HG03103 (cell line): ENCODE measurements around the gene TRPM6.

ENCODE experiments used
- ATAC-seq: cut with Tn5 transposase; IDR thresholded peaks from one replicate; pipeline ENCODE4 v1.9.1; 2021; ENCODE audit warnings: low read depth; ENCODE audit not compliant: unreplicated experiment

The TRPM6 gene

GRCh38 chr9:74726581-74726980 is 161.1 kb downstream of the TRPM6 start:
- ATAC-seq = no peak

- no peak for ATAC-seq
Measured at GRCh38 chr9:74724317-74724716, 163.4 kb downstream of the TRPM6 start.

- ATAC-seq = no peak
Measured at GRCh38 chr9:74721696-74722660, 165.7 kb downstream of the TRPM6 start.

DNA sequence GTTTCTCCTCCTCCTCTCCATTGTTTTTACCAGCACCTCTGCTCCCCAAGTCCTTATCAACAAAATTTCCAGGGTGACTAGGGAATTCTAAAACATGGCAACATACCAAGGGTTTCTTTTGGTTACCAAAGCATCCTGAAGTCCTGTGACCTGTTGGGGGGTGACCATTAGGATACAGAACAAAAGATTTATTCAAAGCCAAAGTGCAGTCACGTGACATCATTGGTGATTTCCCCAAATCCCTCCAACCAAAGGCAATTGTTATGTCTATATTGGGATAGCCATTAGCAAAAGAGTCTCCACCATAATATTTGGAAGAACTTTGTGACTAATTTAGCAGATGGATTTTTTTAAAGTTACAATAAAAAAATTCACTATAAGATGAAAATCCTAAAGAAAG is 168.4 kb downstream of the TRPM6 start:
- no peak for ATAC-seq

- no peak for ATAC-seq
Measured at GRCh38 chr9:74718709-74719108, 169.0 kb downstream of the TRPM6 start.

DNA sequence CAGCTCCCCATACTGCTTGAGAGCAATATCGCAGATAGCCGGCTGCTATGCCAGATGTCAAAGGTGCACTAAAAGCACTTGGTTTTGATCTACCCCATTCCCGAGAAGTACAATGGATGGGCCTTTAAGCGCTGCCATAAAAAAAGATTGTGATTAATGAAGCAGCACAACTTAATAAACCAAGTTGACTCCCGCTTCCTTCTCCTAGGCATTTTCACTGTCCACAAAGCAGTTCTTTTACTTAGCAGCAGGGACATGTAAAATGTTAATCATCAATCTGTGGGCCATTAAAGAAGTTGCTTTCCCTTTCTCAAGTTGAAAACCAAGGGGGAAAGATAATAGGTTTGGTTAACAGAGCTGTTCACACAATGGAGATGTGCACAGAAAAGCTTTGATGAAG is 176.4 kb downstream of the TRPM6 start:
- no peak for ATAC-seq

- no peak for ATAC-seq
Measured at GRCh38 chr9:74697535-74697934, 190.2 kb downstream of the TRPM6 start.

- ATAC-seq = no peak
Measured at GRCh38 chr9:74696520-74696919, 191.2 kb downstream of the TRPM6 start.

GRCh38 chr9:74691058-74691457 is 196.7 kb downstream of the TRPM6 start:
- no peak for ATAC-seq

DNA sequence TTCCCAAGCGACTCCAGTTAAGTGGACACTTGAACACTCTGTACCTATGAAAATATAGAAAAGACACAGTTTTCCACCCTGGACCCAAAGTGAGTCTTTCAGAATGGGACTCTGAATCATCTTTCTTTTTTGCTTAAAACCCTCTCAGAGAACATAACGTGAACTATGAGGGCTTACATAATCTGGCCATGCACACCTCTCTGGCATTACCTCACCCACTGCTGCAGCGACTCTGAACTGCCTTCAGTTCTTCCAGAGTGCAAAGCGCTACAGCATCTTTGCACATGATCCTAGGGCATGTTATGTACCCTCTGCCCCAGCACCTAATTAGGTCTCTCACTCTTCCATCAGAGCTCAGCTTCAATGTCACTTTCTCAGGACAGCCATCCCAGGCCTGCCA is 204.4 kb downstream of the TRPM6 start:
- no peak for ATAC-seq

- ATAC-seq = no peak
Measured at GRCh38 chr9:74681906-74682305, 205.8 kb downstream of the TRPM6 start.

GRCh38 chr9:74674077-74674476 is 213.6 kb downstream of the TRPM6 start:
- no peak for ATAC-seq
